HuH-7.5 (cell line): ENCODE data around the gene PRKG1.
"Not testable (repeated sequence)": the region's sequence is repeated elsewhere in the genome, so short reads cannot be mapped to it uniquely, and the experiment has no call there.

ENCODE experiments used
- DNase-seq: peaks from one replicate; pipeline ENCODE4 v3.0.0; 2011; ENCODE audit warnings: low spot score

PRKG1 gene

GRCh38 chr10:52216852-52217251 is 1142.6 kb downstream of the PRKG1 start:
- no peak for DNase-seq

GRCh38 chr10:52217531-52217930 is 1143.2 kb downstream of the PRKG1 start:
- no peak for DNase-seq

GRCh38 chr10:52220947-52221346 is 1146.7 kb downstream of the PRKG1 start:
- DNase-seq: no peak

- DNase-seq: no peak
These were observed 1147.6 kb downstream of the PRKG1 start for GRCh38 chr10:52221923-52222322.

GRCh38 chr10:52226197-52226847 is 1152.0 kb downstream of the PRKG1 start:
- no peak for DNase-seq

- DNase-seq: no peak
These were observed 1154.3 kb downstream of the PRKG1 start for GRCh38 chr10:52228556-52228955.

GRCh38 chr10:52229291-52229931 is 1155.1 kb downstream of the PRKG1 start:
- no peak for DNase-seq

- no peak for DNase-seq
These were observed 1158.5 kb downstream of the PRKG1 start for GRCh38 chr10:52232561-52233350.

- not testable (repeated sequence) for DNase-seq
These were observed 1159.2 kb downstream of the PRKG1 start for GRCh38 chr10:52233351-52233991.

GRCh38 chr10:52239771-52240170 is 1165.5 kb downstream of the PRKG1 start:
- DNase-seq: no peak

GRCh38 chr10:52245547-52245946 is 1171.3 kb downstream of the PRKG1 start:
- DNase-seq: no peak

GRCh38 chr10:52247929-52248328 is 1173.6 kb downstream of the PRKG1 start:
- DNase-seq: not testable (repeated sequence)

GRCh38 chr10:52248697-52249306 is 1174.5 kb downstream of the PRKG1 start:
- DNase-seq: no peak

- DNase-seq: no peak
These were observed 1175.6 kb downstream of the PRKG1 start for GRCh38 chr10:52249850-52250395.

GRCh38 chr10:52250510-52250909 is 1176.2 kb downstream of the PRKG1 start:
- DNase-seq: no peak

- DNase-seq: no peak
These were observed 1178.0 kb downstream of the PRKG1 start for GRCh38 chr10:52252307-52252706.

- no peak for DNase-seq
These were observed 1182.8 kb downstream of the PRKG1 start for GRCh38 chr10:52256832-52257691.

- no peak for DNase-seq
These were observed 1183.4 kb downstream of the PRKG1 start for GRCh38 chr10:52257692-52258075.

- DNase-seq: no peak
These were observed 1184.6 kb downstream of the PRKG1 start for GRCh38 chr10:52258799-52259425.

- DNase-seq: no peak
These were observed 1185.1 kb downstream of the PRKG1 start for GRCh38 chr10:52259426-52259812.
